Stomach (tissue), 4 donors: Measurements from ENCODE around the gene ASIC2.

ENCODE experiments used
- CTCF ChIP-seq, 7 experiments: fragments of 450-650 bp in 4 of 7; fragments of 200-600 bp in 3 of 7; sonication (generic) in 3 of 7; IDR thresholded peaks; one replicate each; pipeline ENCODE4 v1.5.1; 2016 to 2019; ENCODE audit warnings: antibody characterized with exemption in 7 of 7, control low read depth in 2 of 7, mild to moderate bottlenecking in 1 of 7
- POLR2A ChIP-seq, 4 donors: fragments of 450-650 bp; IDR thresholded peaks; one replicate each; pipeline ENCODE4 v1.6.1; 2016; ENCODE audit warnings: antibody characterized with exemption in 4 of 4, control low read depth in 2 of 4, mild to moderate bottlenecking in 1 of 4, moderate library complexity in 1 of 4

- TF ChIP-seq CTCF (IDR thresholded peaks at IDR 0.05) (no peak), POLR2A (IDR thresholded peaks at IDR 0.05) (no peak)
Observed at GRCh38 chr17:33073416-33073815, 219.7 kb downstream of the ASIC2 start.
